HG02642 (cell line): ENCODE data around the gene ERC2.

Experiments
- ATAC-seq: cut with Tn5 transposase; IDR thresholded peaks from one replicate; pipeline ENCODE4 v1.9.1; 2021; ENCODE audit warnings: mild to moderate bottlenecking; ENCODE audit not compliant: unreplicated experiment, poor library complexity

The ERC2 gene

DNA sequence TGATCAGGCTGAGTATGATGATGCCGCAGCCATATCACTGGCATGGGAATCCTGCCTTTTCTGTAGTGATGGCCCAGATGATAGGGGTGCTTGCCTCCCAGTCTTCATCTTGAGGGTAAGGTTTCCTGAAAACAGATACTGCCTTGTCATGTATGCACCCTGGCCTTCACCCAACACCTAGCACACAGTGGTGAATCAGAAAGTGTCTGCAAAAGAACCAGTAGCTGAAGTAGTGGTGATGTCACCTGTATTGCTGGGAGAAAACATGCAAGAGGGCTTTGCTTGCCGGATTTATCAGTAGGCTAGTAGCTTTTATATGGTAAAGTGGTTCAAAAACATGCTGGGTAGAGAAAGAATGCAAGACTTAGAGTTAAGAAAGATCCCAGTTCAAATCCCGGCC, 561.4 kb downstream of the ERC2 start:
- no peak for ATAC-seq

DNA sequence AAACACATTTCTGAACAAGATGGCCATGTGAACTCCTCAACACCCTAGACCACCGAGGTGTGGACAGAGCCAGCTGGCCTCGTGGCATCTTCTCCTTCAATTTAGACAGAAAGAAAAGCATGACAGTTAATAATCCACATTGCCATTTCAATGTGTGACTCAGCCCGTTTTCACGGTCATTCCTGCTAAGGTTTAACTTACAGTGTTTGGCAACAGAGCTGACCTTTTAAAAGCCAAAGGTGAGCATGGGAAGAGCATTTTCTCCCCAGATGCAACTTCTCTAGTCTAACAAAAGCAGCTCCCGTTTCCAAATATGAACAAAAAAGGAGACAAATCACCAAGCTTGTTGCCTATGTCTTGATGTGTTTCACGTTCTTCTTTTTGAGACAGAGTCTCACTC, 563.6 kb downstream of the ERC2 start:
- ATAC-seq = no peak

DNA sequence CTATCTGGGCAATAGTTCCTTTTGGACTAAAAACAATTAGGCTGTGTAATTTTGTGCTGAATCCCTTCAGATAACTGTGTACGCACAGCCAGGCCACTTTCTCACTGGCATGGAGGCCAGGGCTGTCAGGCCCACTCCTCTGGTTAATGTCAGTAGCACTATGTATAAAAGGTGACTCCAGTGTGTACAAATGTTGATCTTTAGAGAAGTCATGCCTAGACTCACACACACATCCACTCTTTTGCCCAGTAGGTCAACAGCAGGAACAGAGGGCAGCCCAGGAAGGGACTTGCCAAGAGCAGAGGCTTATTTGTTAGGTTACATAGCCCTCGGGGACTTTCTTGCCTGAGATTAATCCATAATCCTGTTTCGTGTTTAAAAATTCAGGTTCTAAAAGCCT, 564.6 kb downstream of the ERC2 start:
- ATAC-seq = no peak

DNA sequence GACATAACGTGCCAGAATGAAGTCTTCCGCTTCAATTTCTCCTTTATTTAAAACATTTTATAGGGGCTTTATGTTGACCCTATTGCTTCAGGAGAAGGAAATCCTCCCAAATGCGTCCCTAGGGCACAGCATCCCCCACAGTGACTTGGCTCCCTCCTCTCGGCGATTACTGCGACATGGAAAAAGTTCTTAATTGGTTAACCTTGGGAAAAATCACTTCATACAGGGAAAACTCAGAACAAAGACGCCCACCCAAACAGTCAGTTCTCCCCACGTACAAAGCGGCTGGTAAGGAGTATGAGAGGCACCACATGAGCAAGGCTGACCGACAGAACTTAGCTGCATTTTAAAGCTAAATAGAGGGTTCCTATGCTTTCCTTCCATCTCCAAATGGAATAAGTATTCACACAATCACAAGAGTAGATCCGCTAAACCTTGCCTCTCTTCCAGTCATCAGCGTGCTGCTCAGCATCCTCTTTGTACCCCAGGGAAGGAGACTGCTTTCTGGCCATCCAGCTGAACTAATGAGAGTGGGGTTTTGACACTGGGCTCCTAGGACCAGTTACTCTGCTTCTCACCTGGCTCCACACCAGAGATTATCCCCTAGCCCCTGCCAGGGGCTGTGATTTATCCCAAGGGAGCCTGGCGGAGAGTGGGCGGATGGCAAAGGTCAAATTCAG, 565.9 kb downstream of the ERC2 start:
- no peak for ATAC-seq

DNA sequence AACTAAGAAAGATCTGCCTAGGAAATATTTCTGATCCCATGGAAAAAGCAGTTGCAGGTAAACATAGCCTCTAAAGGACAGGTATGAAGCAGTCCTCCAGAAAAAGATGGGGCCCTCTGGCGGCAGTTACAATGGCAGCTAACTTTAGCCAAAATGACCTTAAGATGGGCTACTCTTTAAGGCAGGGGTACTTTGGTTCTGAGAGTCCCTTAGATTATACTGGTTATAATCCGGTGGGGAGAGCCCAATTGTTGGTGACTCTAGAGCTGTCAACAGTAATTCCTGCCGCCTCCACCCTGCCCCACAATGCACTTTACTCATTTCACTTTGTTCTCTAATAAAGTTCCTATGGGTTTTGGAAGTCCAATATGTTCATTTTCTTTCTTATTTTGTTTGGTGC, 568.4 kb downstream of the ERC2 start:
- no peak for ATAC-seq

DNA sequence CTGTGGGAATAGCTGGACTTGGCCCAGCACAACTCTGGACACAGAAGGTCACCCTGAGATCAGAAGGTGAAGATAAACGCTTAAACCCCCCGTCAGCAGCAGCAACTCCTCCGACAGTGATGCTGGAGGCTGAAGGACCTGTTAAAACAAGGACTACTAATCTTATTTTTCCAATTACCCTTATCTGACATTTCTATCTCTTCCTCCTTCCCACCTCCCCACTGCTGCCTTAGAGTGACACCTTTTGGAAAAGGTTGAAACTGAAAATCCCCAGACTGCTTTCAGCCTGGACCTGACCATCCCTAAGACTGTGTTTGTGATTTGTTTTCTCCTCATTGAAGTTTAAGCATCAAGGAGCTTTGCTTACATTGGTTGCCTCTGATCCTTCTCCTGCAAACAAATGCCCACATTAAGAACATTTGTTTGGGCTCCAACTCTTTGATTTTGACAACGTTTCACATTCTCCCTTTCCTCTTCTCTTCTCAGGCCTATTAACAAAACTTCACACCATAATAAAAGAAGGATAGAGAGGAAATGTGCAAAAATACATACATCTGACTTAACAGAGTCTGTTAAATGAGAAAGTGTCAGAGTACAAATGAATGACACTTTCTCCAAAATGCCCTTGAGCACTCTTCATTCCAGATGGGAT, 570.6 kb downstream of the ERC2 start:
- ATAC-seq = no peak

DNA sequence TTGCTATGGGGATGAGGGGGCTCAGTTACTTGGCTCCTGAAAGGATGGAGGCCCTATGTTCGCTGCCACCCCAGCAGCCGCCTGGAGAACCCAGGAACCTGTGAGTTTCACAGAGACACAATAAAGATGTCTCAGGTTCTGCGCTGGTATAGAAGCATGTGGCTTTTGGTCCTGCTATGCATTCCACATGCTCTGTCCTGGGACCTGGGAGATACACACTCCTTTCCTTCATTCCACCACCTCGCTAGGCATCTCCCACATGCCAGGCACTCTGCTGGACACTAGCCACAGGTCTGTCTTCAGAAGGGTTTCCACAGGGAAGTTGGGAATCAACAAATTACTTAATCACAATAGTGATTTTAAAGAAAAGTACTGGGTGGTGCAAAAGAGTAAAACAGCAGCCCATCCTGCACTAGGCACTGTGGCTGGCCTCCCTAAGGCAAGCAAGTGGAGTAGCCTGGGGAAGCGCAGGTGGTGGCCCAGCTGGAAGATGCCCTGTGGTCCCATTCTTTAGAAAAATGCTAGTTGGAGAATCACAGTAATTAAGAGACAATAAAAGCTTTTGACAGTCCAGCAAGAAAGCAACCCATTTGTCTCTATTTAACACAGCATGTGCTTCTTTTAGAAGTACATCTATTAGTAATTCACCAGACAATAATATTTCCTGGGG, 572.2 kb downstream of the ERC2 start:
- ATAC-seq = no peak

DNA sequence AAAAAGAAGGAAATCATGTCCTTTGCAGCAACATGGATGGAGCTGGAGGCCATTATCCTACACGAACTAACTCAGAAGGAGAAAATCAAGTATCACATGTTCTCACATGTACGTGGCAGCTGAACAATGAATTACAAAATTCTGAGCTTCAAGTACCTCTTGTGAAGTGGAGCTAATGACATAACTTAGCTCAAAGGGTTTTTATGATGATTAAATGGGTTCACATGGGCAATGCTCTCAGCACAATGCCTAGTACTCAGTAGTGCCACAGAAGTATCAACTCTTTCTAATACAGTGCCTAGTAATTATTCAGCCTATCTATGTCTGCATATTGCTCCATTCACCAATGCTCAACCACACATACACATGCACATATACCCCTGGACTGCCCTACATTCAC, 573.7 kb downstream of the ERC2 start:
- no peak for ATAC-seq

DNA sequence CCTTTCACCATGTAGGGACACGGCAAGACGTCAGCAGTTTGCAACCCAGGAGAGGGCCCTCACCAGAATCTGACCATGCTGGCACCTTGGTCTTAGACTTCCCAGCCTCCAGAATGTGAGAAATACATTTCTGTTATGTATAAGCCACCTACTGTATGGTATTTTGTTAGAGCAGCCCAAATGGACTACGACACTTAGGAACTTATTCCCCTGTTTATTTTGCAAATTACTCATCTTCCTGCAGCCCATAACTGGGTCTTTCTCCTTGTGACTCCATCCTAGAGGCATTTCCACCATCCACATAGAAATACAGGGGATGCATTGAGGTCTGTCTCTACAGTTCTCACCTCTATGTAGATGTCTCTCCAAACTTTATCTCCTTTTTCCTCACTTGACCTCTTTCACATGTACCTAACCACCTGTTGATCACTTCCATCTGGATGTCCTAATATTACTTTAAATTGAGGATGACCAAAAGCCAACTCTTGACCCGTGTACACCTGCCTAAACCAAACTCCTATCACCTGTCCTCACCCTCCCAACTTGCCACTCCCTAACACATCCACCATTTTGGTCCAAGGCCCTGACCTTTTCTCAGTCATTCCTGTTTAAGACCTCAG, 575.1 kb downstream of the ERC2 start:
- ATAC-seq = no peak

DNA sequence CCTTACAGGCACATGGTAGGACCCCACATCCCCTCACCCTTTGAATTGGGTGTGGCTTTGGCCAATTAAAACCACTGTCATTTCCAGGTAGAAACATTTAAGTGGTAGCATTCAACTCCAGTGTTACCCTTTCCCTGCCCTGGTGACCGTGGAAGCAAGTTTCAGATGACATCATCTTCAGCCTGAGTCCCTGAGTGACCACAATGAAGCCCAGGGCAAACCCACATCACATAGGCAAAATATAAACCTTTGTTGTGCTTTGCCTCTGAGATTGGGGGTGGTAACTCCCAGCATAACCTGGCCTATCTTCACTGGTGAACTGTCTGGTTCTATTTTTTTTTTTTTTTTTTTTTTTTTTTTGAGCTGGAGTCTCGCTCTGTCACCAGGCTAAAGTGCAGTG, 577.2 kb downstream of the ERC2 start:
- no peak for ATAC-seq

DNA sequence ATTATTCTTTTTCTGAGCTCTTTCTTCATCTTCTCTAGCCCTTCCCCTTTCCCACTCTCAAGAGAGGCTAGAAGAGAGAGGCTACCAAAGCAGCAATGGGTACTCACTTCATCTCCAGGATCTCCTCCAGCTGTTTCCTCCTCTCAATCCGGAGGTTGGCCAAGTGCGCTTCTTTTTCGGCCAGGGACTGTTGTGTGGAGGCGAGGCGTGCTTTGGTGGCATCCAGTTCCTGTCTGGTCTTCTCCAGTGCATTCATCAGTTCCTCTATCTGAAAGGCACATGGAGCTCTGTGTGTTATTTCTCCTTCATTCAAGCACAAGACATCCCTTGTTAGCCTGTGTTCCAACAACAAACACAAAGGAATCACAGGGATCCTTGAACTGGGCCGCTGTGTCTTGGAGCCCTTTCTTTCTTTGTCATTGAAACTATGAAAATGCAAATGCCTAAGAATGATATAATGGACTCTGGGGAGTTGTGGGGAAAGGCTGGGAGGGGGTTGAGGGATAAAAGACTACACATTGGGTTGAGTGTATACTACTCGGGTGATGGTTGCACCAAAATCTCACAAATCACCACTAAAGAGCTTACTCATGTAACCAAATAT, 579.9 kb downstream of the ERC2 start:
- no peak for ATAC-seq

DNA sequence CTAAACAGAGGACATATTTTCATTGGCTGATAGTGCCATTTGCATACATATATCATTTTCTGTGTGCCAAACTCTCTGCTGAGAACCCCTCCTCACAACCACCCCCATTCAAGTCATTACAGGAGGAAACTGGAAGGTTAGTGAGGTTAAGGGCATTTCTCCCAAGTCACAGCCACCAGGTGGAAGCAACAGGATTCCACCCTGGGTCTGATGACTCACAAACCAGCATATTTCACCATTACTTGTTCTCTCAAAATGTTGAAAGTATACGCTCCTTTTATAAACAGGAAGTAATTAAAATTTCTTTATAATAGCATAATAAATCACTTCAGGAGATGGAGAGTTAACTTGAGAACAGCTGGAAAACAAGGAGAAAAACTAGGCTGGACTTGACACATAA, 582.5 kb downstream of the ERC2 start:
- no peak for ATAC-seq

DNA sequence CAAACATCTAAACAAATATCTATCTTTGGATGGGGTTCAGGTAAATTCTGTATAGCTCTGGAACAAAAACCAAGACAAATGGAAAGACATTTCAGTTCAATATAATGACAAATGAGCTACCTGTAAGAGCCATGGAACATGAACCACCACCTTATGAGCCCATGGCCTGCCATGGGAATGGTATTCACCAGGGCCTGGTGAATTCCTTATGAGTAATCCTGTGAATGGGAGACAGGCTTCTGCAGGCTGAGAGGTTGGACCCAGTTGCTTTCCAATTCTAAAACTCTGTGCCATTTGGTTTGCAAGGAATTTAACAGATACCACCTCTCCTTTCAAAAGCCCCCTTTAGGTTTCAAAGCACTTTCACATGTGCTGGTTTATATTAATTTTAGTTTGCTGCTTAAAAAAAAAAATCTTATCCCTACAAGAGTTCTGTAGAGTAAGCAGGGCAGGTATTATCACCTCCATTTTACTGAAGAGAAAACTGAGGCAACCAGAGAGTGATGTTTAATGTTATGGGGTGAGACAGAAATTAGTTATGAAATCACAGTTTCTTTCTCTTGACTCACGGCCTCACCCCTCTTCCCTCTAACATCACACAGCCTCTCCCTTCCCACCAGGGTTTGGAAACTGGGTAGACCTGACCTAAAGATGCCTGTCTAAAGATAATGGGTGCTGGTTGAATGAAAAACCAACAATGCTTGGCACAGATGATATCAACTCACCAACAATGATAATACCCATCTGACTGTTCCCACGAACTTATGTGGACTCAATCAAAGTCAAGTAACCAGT, 583.6 kb downstream of the ERC2 start:
- no peak for ATAC-seq

DNA sequence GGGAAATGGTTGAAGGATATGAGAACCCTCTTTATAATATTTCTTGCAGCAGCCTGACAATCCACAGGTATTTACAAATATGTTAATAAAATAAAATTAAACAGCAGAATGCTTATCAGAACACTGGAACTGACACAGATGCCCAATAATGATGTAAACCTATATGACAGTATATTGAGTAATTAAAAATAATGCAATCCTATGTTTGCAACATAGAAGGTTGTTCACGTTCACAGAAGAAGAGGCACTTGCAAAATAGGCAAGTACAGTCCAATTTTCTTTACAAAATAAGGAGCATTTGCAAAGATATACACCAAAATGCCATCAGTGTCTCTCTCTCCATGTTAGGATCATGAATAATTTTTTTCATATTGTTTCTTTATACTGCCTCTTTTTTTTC, 584.2 kb downstream of the ERC2 start:
- no peak for ATAC-seq

DNA sequence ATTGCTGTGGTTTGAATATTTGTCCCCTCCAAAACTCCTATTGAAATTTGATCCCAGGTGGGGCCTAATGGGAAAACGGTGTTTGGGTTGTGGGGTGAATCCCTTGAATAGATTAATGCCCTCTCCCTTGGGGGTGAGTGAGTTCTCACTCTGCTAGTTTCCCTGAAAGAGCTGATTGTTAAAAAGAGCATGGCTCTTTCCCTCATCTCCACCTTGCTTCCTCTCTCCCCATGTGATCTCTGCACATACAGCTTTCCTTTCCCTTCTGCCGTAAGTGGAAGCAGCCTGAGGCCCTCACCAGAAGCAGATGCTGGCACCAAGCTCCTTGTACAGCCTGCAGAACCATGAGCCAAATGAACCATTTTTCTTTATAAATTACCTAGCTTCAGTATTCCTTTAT, 586.3 kb downstream of the ERC2 start:
- no peak for ATAC-seq

DNA sequence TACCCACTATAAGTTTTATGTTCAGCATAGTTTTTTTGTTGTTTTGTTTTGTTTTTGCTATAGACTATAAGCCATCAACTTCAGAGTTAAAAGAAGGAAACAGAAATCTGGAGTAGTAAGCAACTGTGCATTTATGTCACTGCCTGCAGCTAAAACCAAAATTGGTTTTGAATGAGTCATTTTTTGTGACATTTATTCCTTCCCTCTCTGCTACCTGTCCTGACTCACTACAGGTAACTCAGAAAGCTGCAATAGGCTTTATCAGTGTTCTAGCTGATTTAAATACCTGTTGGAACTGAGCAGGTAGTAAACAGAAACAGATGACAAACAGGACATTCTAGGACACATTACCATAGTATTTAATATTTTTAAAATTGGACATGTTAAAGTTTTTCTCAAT, 587.9 kb downstream of the ERC2 start:
- ATAC-seq = no peak

DNA sequence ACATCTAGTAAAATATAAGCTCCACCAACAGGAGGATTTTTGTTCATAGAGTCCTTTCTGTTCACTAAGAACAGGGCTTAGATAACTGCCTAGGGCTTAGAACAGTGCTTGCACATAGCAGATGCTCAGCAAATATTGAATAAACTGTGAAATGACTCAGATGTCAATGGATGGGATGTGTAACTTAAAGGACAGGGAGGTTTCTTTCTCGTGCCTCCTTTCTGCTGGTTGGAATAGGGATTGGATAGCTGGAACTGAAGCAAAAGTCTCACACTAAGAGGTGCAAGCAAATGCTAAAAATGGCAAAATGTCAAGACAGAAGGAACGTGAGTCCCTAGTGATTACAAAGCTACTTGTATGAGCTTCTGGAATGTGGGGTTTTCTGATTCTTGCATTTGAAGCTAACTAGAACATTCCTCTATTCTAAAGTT, 588.4 kb downstream of the ERC2 start:
- ATAC-seq = no peak

DNA sequence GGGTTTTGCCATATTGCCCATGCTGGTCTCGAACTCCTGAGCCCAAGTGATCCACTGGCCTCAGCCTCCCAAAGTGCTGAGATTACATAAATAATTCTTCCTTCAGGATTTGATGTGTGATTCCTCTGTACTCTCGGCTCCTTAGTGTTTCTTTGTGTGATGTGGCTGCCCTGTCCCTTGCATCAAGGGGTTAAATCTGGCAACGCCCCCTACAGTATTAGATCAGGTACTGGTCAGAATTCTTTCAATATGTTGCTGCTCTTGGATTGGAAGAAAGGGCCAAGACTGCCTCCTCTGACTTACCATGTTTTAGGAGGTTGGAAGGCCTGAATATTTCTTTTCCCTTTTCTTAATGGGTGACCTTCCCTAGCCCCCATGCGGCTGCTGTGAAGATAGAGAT, 590.6 kb downstream of the ERC2 start:
- no peak for ATAC-seq

DNA sequence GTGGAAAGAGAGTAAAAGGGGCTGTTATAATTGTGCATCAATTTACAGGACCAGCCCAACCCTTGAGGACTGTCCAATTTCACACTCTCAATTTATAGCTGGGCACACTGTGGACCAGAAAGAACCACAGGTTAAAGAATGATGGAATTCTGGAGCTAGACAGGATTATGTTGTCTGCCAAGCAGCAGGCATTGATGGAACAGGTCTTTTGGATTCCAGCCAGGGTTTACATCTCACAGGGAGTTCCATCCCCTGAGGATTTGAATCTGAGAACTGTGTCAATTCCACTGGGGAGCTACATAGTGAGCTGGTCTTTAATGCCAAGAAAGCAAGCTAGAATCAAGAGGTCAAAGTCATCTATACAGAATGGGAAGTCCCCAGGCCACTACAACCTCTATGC, 591.7 kb downstream of the ERC2 start:
- no peak for ATAC-seq

DNA sequence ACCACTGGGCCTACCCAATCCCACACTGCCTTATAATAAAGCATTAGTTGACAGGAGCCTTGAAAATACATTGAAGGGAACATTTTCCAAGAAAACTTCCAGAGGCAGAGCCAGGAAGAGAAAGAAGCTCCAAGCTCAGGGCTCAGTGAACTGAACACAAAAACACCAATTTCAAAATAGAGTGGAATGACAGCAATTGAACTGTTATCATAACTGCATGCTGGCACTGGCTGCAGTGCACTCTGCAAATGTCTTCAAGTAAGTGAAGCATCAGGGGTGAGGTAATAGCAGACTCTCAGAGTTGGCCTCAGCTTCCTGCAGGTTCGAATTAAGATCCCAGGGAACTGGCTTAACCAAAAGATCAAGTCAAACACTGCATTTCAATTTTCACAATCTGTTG, 593.2 kb downstream of the ERC2 start:
- ATAC-seq = no peak
